PC-3 (cell line): Measurements from ENCODE around the gene ZNF117.
"Not testable (repeated sequence)": the region's sequence is repeated elsewhere in the genome, so short reads cannot be mapped to it uniquely, and the experiment has no call there.

Experiments
- EZH2 ChIP-seq: fragments of 300-600 bp; sonication (generic); IDR thresholded peaks from one replicate; pipeline ENCODE4 v1.6.1; 2017; ENCODE audit warnings: antibody characterized with exemption, mild to moderate bottlenecking, low read length; ENCODE audit not compliant: unreplicated experiment
- TF ChIP-seq, protein P1 (sequence below): fragments of 300-600 bp; sonication (generic); conservative IDR thresholded peaks from 2 replicates; pipeline ENCODE4 v1.5.1; 2017; ENCODE audit warnings: antibody characterized with exemption, low read depth, mild to moderate bottlenecking, low read length

DNA sequence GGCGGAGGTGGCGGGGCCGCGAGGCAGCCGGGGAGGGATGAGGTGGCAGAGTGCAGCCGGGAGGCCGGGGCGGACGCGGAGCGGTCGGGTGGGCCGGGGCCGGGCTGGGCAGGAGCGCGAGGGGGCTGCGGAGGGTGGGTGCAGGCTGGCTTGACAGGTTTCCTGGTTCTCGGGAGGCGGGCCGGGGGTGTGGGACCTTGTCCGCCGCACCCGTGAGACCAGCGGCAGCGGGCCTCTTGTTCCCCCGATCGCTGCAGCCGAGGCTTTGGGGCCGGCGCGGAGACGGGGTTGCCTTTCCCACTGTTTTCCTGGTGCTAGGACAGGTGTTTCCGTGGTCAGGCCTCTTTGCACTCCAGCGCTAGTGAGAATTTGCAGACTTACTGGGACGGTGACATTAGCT, 47.9 kb upstream of the ZNF117 start:
- not testable (repeated sequence) for TF ChIP-seq EZH2
- TF ChIP-seq, protein P1, sequence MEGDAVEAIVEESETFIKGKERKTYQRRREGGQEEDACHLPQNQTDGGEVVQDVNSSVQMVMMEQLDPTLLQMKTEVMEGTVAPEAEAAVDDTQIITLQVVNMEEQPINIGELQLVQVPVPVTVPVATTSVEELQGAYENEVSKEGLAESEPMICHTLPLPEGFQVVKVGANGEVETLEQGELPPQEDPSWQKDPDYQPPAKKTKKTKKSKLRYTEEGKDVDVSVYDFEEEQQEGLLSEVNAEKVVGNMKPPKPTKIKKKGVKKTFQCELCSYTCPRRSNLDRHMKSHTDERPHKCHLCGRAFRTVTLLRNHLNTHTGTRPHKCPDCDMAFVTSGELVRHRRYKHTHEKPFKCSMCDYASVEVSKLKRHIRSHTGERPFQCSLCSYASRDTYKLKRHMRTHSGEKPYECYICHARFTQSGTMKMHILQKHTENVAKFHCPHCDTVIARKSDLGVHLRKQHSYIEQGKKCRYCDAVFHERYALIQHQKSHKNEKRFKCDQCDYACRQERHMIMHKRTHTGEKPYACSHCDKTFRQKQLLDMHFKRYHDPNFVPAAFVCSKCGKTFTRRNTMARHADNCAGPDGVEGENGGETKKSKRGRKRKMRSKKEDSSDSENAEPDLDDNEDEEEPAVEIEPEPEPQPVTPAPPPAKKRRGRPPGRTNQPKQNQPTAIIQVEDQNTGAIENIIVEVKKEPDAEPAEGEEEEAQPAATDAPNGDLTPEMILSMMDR, result not testable (repeated sequence)
